Upper lobe of left lung (tissue), 4 donors: ENCODE data around the gene MBP.

Source experiments
- CTCF ChIP-seq, 6 experiments: fragments of 450-650 bp in 4 of 6; fragments of 200-600 bp in 2 of 6; sonication (generic) in 2 of 6; IDR thresholded peaks; one replicate each; pipeline ENCODE4 v1.5.1; 2016 to 2019; ENCODE audit warnings: antibody characterized with exemption in 6 of 6
- POLR2A ChIP-seq, 4 donors: fragments of 450-650 bp; IDR thresholded peaks; one replicate each; pipeline ENCODE4 v1.5.1; 2016 to 2017; ENCODE audit warnings: antibody characterized with exemption in 4 of 4, mild to moderate bottlenecking in 2 of 4
- POLR2AphosphoS5 ChIP-seq, 2 donors: sonication (generic); formaldehyde crosslinking; IDR thresholded peaks; one replicate each; pipeline ENCODE4 v1.5.1; 2017; ENCODE audit warnings: antibody characterized with exemption in 2 of 2

DNA sequence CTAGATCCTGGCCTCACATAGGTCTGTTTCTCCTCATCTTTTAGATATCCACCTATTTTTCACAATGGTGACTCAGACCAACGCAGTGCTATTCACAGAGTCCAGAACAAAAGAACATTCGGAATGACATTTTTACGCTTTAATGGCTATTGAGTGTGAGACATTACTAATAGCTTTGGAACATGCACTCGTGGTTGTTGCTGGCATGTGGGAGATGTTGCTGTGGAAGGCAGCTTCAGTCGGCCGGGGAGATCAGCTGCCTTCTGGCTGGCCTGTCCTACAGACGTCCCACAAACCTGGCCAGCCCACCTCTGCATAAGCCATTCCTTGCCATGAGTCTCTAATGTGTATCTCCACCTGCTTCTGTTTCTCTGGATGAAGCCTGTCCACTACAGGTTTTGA lies 3.4 kb downstream of the MBP start:
- TF ChIP-seq CTCF (IDR thresholded peaks at IDR 0.05), result no peak
- TF ChIP-seq POLR2A (IDR thresholded peaks at IDR 0.05), result no peak
- TF ChIP-seq POLR2AphosphoS5 (IDR thresholded peaks at IDR 0.05), result no peak
